HEK293T (cell line): ENCODE measurements around the gene DDAH1.

Experiments used
- ARNT ChIP-seq: fragments of 450-650 bp; IDR thresholded peaks from 2 replicates; pipeline ENCODE4 v1.6.1; 2017; ENCODE audit warnings: mild to moderate bottlenecking
- BHLHE40 ChIP-seq: fragments of 450-650 bp; IDR thresholded peaks from 2 replicates; pipeline ENCODE4 v1.6.1; 2016; ENCODE audit warnings: mild to moderate bottlenecking, moderate library complexity, borderline replicate concordance
- ELF4 ChIP-seq: fragments of 450-650 bp; IDR thresholded peaks from 2 replicates; pipeline ENCODE4 v1.6.1; 2017; ENCODE audit warnings: antibody characterized with exemption
- FOXA1 ChIP-seq: fragments of 450-650 bp; IDR thresholded peaks from 2 replicates; pipeline ENCODE4 v1.6.1; 2016; ENCODE audit warnings: mild to moderate bottlenecking
- FOXK2 ChIP-seq: fragments of 450-650 bp; IDR thresholded peaks from 2 replicates; pipeline ENCODE4 v1.6.1; 2016; ENCODE audit warnings: mild to moderate bottlenecking
- FOXM1 ChIP-seq: fragments of 450-650 bp; IDR thresholded peaks from 2 replicates; pipeline ENCODE4 v1.6.1; 2017; ENCODE audit warnings: mild to moderate bottlenecking, borderline replicate concordance
- HDGF ChIP-seq: fragments of 450-650 bp; IDR thresholded peaks from 2 replicates; pipeline ENCODE4 v1.6.1; 2017; ENCODE audit warnings: antibody characterized with exemption, borderline replicate concordance
- LEF1 ChIP-seq: fragments of 450-650 bp; IDR thresholded peaks from 2 replicates; pipeline ENCODE4 v1.6.1; 2017; ENCODE audit warnings: mild to moderate bottlenecking, borderline replicate concordance
- SP1 ChIP-seq: fragments of 450-650 bp; IDR thresholded peaks from 2 replicates; pipeline ENCODE4 v1.6.1; 2017
- TARDBP ChIP-seq: fragments of 450-650 bp; IDR thresholded peaks from 2 replicates; pipeline ENCODE4 v1.6.1; 2016
- ZNF384 ChIP-seq: fragments of 450-650 bp; IDR thresholded peaks from 2 replicates; pipeline ENCODE4 v1.6.1; 2016
- TF ChIP-seq, protein P1 (sequence below): fragments of 450-650 bp; IDR thresholded peaks from 2 replicates; pipeline ENCODE4 v1.6.1; 2016

DNA sequence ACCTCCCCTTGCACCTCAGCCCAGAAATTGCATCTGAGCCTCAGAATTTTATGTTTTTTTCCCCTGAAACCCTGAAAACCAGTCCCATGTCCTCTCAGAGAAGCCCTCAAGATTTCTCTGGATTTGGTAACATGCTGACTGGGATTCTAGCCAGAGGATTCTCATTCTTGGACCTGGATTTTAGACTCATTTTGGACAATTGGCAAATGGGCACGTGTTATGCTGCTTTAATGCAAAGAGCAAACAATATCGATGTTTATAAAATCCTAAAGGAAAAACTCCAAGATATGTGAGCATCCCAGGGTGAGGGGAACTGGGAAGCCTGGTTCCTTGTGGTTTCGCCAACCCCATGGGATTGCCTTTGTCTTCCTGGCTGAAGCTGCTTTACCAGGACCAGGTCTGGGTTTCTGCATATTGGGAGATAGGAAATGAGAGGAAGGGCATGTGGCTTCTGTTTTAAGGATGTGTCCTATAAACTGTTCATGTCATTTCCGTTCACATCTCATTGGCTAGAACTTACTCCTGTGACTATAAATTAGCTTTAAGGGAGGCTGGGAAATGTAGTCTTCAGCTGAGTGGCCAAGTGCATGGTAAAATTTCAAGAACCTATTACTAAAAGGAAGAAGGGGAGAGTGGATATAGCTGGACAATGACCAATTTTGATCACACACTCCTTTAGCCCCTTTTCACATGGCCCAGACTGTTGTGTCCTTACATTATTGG is 161.4 kb downstream of the DDAH1 start:
- TF ChIP-seq, protein P1, sequence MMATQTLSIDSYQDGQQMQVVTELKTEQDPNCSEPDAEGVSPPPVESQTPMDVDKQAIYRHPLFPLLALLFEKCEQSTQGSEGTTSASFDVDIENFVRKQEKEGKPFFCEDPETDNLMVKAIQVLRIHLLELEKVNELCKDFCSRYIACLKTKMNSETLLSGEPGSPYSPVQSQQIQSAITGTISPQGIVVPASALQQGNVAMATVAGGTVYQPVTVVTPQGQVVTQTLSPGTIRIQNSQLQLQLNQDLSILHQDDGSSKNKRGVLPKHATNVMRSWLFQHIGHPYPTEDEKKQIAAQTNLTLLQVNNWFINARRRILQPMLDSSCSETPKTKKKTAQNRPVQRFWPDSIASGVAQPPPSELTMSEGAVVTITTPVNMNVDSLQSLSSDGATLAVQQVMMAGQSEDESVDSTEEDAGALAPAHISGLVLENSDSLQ: no peak
- no peak for TF ChIP-seq ARNT
- no peak for TF ChIP-seq BHLHE40
- no peak for TF ChIP-seq FOXA1
- no peak for TF ChIP-seq SP1
- TF ChIP-seq FOXM1: no peak
- no peak for TF ChIP-seq ZNF384
- no peak for TF ChIP-seq LEF1
- no peak for TF ChIP-seq HDGF
- no peak for TF ChIP-seq TARDBP
- TF ChIP-seq FOXK2: no peak
- no peak for TF ChIP-seq ELF4
